Stomach (tissue), 9 donors: Measurements from ENCODE around the gene MEPE. TPM values are rescaled to one million over a fixed set of nuclear protein-coding genes. Genes with fewer than 3 reads are reported as not detected.

Experiments used
- DNase-seq, 2 donors: peaks; one replicate each; pipeline versions ENCODE4 v3.0.0 to v3.0.0-alpha.2; 2013 to 2019
- H3K27ac ChIP-seq, 5 donors: fragments of 200-600 bp in 4 of 5; sonication (generic) in 4 of 5; one replicate each; pipeline ENCODE4 v1.5.1; 2013 to 2019; ENCODE audit warnings: mild to moderate bottlenecking in 1 of 5, moderate library complexity in 1 of 5
- H3K27me3 ChIP-seq, 3 donors: fragments of 200-600 bp; sonication (generic); one replicate each; pipeline ENCODE4 v1.5.1; 2017 to 2019; ENCODE audit warnings: mixed run types in 1 of 3
- H3K36me3 ChIP-seq, 4 donors: fragments of 200-600 bp; sonication (generic); 1 replicate in 3 of 4; 2 replicates in 1 of 4; pipeline ENCODE4 v1.5.1; 2016 to 2019
- H3K4me1 ChIP-seq, 4 donors: fragments of 200-600 bp; sonication (generic); one replicate each; pipeline ENCODE4 v1.5.1; 2016 to 2019
- H3K4me3 ChIP-seq, 4 donors: fragments of 200-600 bp; sonication (generic) in 3 of 4; one replicate each; pipeline ENCODE4 v1.5.1; 2016 to 2019; ENCODE audit warnings: mild to moderate bottlenecking in 1 of 4
- H3K9me3 ChIP-seq, 4 donors: fragments of 200-600 bp; sonication (generic); one replicate each; pipeline ENCODE4 v1.5.1; 2016 to 2019
- CTCF ChIP-seq, 7 experiments: fragments of 450-650 bp in 4 of 7; fragments of 200-600 bp in 3 of 7; sonication (generic) in 3 of 7; IDR thresholded peaks; one replicate each; pipeline ENCODE4 v1.5.1; 2016 to 2019; ENCODE audit warnings: antibody characterized with exemption in 7 of 7, control low read depth in 2 of 7, mild to moderate bottlenecking in 1 of 7
- EP300 ChIP-seq: sonication (generic); formaldehyde crosslinking; IDR thresholded peaks from one replicate; pipeline ENCODE4 v1.6.1; 2017; ENCODE audit warnings: antibody characterized with exemption
- POLR2A ChIP-seq, 4 donors: fragments of 450-650 bp; IDR thresholded peaks; one replicate each; pipeline ENCODE4 v1.6.1; 2016; ENCODE audit warnings: antibody characterized with exemption in 4 of 4, control low read depth in 2 of 4, mild to moderate bottlenecking in 1 of 4, moderate library complexity in 1 of 4
- POLR2AphosphoS5 ChIP-seq, 3 donors: sonication (generic); formaldehyde crosslinking; IDR thresholded peaks; one replicate each; pipeline ENCODE4 v1.6.1; 2016; ENCODE audit warnings: antibody characterized with exemption in 3 of 3
- WGBS, 5 donors: extraction: QIAGEN DNeasy Blood & Tissue Kit in 3 of 5; methylation state at CpG; one replicate each; pipeline versions ENCODE4 v1.1.5 to v1.1.7; 2013 to 2018; 5-methylcytosine and 5-hydroxymethylcytosine counted together
- intact Hi-C: fragments of 100-400 bp; cut with DNase I; formaldehyde crosslinking; loops from one replicate; pipeline ENCODE4 v1.15.1; 2023; ENCODE audit warnings: low total_unique reads
- polyA plus RNA-seq, 3 donors: library from polyadenylated mRNA; stranded (reverse); fragments of 200-250 nt; gene quantifications; one replicate each; pipeline ENCODE4 v1.2.3, GENCODE V29; 2013
- total RNA-seq, 5 donors: library from RNA; depleted of rRNA; stranded (reverse); fragments of >200 nt; gene quantifications; one replicate each; pipeline versions ENCODE4 v1.1.0 to v1.2.3, GENCODE V29; 2014 to 2016
- donor health status: healthy with polysubstance abuse.
- donor health status: Bipolar disorder and iron deficiency.
- donor health status: healthy.

MEPE gene
- total and polyA plus RNA-seq, 8 donors: not detected

GRCh38 chr4:87823724-87824123, 9.0 kb upstream of the MEPE start:
- H3K36me3 ChIP-seq: no peaks in the 10 kb centered on the region
- no peaks in the 10 kb centered on the region for H3K9me3 ChIP-seq
- no peaks in the 10 kb centered on the region for H3K4me1 ChIP-seq
- no peak overlapping the region for H3K27ac ChIP-seq
- WGBS, 5 donors: 18 to 45% (median 24%) methylated on average over 1 of the region's 1 CpG
- H3K27me3 ChIP-seq: no peaks in the 10 kb centered on the region
- no peak for TF ChIP-seq POLR2A (IDR thresholded peaks at IDR 0.05)
- no peak for TF ChIP-seq CTCF (IDR thresholded peaks at IDR 0.05)
- no peak for TF ChIP-seq POLR2AphosphoS5 (IDR thresholded peaks at IDR 0.05)
- no peak for TF ChIP-seq EP300
- no peak overlapping the region for H3K4me3 ChIP-seq
- intact Hi-C loops: no loop called here
- DNase-seq: no peak

DNA sequence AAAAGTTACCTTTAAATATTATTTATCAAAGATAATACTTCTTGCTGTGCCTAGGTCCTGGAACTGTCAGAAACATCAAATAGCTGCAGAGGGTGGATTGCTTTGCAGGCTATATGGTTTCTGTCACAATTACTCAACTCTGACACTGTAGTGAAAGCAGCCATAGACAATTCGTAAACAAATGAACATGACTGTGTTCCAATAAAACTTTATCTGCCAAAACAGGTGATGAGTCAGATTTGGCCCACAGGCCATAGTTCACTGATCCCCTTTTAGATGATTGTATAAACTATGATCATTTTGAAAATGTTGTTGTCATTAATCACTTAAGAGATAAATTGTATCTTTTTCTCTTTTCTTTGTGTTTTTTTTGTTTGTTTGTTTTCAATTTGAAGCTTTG, 8.4 kb upstream of the MEPE start:
- H3K4me1 ChIP-seq: no peaks in the 10 kb centered on the region
- intact Hi-C loops: no loop called here
- no peak for TF ChIP-seq EP300
- TF ChIP-seq POLR2AphosphoS5 (IDR thresholded peaks at IDR 0.05): no peak
- no peak for TF ChIP-seq CTCF (IDR thresholded peaks at IDR 0.05)
- no peak for TF ChIP-seq POLR2A (IDR thresholded peaks at IDR 0.05)
- DNase-seq: no peak
- 65 to 77% (median 72%) methylated on average over 1 of the region's 1 CpG for WGBS, 5 donors
- H3K36me3 ChIP-seq: no peaks in the 10 kb centered on the region
- H3K27ac ChIP-seq: no peak overlapping the region
- no peak overlapping the region for H3K4me3 ChIP-seq
- no peaks in the 10 kb centered on the region for H3K27me3 ChIP-seq
- H3K9me3 ChIP-seq: no peaks in the 10 kb centered on the region

DNA sequence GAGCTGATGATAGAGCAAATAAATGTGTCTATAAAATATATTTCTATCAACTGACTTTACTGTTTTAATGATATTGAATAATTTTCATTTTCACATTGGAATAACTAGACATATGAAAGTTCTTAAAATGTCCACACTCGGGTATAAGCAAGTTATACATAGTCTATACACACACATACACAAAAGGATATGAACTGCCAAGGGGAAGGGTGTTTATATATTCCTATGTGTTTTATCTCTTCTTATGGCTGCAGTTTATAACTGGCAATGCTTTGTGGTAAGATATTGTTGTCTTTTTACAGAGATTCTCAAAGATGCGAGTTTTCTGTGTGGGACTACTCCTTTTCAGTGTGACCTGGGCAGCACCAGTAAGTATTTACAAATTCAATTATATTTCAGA, 1.6 kb downstream of the MEPE start:
- Histone ChIP-seq H3K27me3 (no peaks in the 10 kb centered on the region), H3K4me1 (no peaks in the 10 kb centered on the region), H3K27ac (no peak overlapping the region), H3K9me3 (no peaks in the 10 kb centered on the region), H3K36me3 (no peaks in the 10 kb centered on the region), H3K4me3 (no peak overlapping the region)
- no peak for DNase-seq
- TF ChIP-seq POLR2A (IDR thresholded peaks at IDR 0.05): no peak
- no peak for TF ChIP-seq CTCF (IDR thresholded peaks at IDR 0.05)
- TF ChIP-seq POLR2AphosphoS5 (IDR thresholded peaks at IDR 0.05): no peak
- no peak for TF ChIP-seq EP300
- intact Hi-C loops: loop anchor here (10.0 kb wide), 1 partner anchor 150 kb away; no protein-coding TSS in a partner anchor
- WGBS, 5 donors: 63 to 72% (median 67%) methylated on average over 2 of the region's 2 CpGs

DNA sequence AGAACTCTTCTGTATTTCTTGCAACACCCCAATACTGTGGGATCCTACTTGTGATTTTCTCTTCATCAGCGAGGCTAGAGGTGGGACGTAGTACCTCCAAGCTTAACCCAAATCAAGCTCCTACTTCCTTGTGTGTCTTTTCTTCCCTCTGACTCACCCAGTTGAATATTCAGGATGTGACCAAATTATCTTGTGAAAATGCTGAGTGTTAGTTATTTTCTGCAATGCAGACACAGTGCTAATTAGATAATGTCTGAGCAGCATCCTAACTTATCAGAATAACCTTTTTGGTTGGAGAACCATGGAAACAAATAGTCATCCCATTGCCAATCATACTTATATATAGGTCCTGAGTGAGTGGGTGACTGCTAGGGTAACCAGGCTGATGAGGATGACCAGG, 2.4 kb downstream of the MEPE start:
- WGBS, 5 donors: 80 to 91% (median 89%) methylated on average over 2 of the region's 2 CpGs
- peaks cover 0 to 6% (median 0%) of the 10 kb centered on the region in 3 donors for H3K27me3 ChIP-seq
- H3K4me3 ChIP-seq: no peak overlapping the region
- H3K4me1 ChIP-seq: no peaks in the 10 kb centered on the region
- no peaks in the 10 kb centered on the region for H3K9me3 ChIP-seq
- H3K27ac ChIP-seq: no peak overlapping the region
- DNase-seq: no peak
- intact Hi-C loops: loop anchor here (10.0 kb wide), 1 partner anchor 150 kb away; no protein-coding TSS in a partner anchor
- H3K36me3 ChIP-seq: no peaks in the 10 kb centered on the region
- TF ChIP-seq EP300 (no peak), POLR2A (IDR thresholded peaks at IDR 0.05) (no peak), POLR2AphosphoS5 (IDR thresholded peaks at IDR 0.05) (no peak), CTCF (IDR thresholded peaks at IDR 0.05) (no peak)
